WTC11 (cell line): Measurements from ENCODE around the gene CCL22. TPM values are rescaled to one million over a fixed set of nuclear protein-coding genes. Genes with fewer than 3 reads are reported as not detected.

Source experiments
- ATAC-seq: fragments of 200-7000 bp; cut with Tn5 transposase; 2 replicates; pipeline ENCODE4 v1.10.0; 2021; ENCODE audit warnings: mild to moderate bottlenecking, moderate library complexity
- CTCF ChIA-PET: fragments of 300-600 bp; sonication (Branson Sonifier 250); formaldehyde crosslinking; loops from one replicate; lab custom pipeline; 2021; ENCODE audit warnings: antibody characterized with exemption; lab: Charles Lee
- POLR2A ChIA-PET: fragments of 350-600 bp; sonication (Branson Sonifier 250); formaldehyde crosslinking; loops from one replicate; lab custom pipeline; 2021; ENCODE audit warnings: antibody characterized with exemption; lab: Charles Lee
- DNase-seq: peaks from one replicate; pipeline ENCODE4 v3.0.0; 2021; ENCODE audit warnings: low spot score
- H3K27ac Mint-ChIP-seq: 2 replicates; pipeline ENCODE4 v1.8.0; 2021; ENCODE audit warnings: mixed read lengths
- H3K27me3 Mint-ChIP-seq: 2 replicates; pipeline ENCODE4 v1.8.0; 2021; ENCODE audit warnings: low read depth, mild to moderate bottlenecking, moderate library complexity, mixed read lengths
- H3K36me3 Mint-ChIP-seq: 2 replicates; pipeline ENCODE4 v1.8.0; 2021; ENCODE audit warnings: mixed read lengths
- H3K4me1 Mint-ChIP-seq: 2 replicates; pipeline ENCODE4 v1.8.0; 2022; ENCODE audit warnings: mixed read lengths
- H3K4me3 Mint-ChIP-seq: 2 replicates; pipeline ENCODE4 v1.8.0; 2021; ENCODE audit warnings: mild to moderate bottlenecking, moderate library complexity, mixed read lengths
- H3K9me3 Mint-ChIP-seq: 2 replicates; pipeline ENCODE4 v1.8.0; 2021; ENCODE audit warnings: mixed read lengths
- ATF1 ChIP-seq: sonication (generic); formaldehyde crosslinking; IDR thresholded peaks from 2 replicates; pipeline ENCODE4 v1.8.1; 2023; ENCODE audit warnings: mild to moderate bottlenecking, moderate library complexity, missing genetic modification reagents
- ATF3 ChIP-seq: sonication (generic); formaldehyde crosslinking; conservative IDR thresholded peaks from 2 replicates; pipeline ENCODE4 v1.8.1; 2022; ENCODE audit warnings: mild to moderate bottlenecking, missing genetic modification reagents
- CBFB ChIP-seq: sonication (generic); formaldehyde crosslinking; IDR thresholded peaks from 2 replicates; pipeline ENCODE4 v1.8.1; 2022; ENCODE audit warnings: mild to moderate bottlenecking, low read depth, missing genetic modification reagents
- ESRRA ChIP-seq: sonication (generic); formaldehyde crosslinking; IDR thresholded peaks from 2 replicates; pipeline ENCODE4 v1.8.1; 2022; ENCODE audit warnings: mild to moderate bottlenecking, missing genetic modification reagents, borderline replicate concordance
- ETV6 ChIP-seq: sonication (generic); formaldehyde crosslinking; IDR thresholded peaks from 2 replicates; pipeline ENCODE4 v1.8.1; 2022; ENCODE audit warnings: mild to moderate bottlenecking, missing genetic modification reagents
- FOXJ3 ChIP-seq: sonication (generic); formaldehyde crosslinking; IDR thresholded peaks from 2 replicates; pipeline ENCODE4 v1.9.0; 2021; ENCODE audit warnings: missing genetic modification reagents, mild to moderate bottlenecking, borderline replicate concordance
- FOXP1 ChIP-seq: sonication (generic); formaldehyde crosslinking; IDR thresholded peaks from 2 replicates; pipeline ENCODE4 v1.8.0; 2022; ENCODE audit warnings: missing genetic modification reagents, mild to moderate bottlenecking, moderate library complexity, borderline replicate concordance
- KAT7 ChIP-seq: sonication (generic); formaldehyde crosslinking; IDR thresholded peaks from 2 replicates; pipeline ENCODE4 v1.8.1; 2023; ENCODE audit warnings: missing genetic modification reagents, mild to moderate bottlenecking, borderline replicate concordance
- MAX ChIP-seq: sonication (generic); formaldehyde crosslinking; IDR thresholded peaks from 2 replicates; pipeline ENCODE4 v1.8.0; 2022; ENCODE audit warnings: mild to moderate bottlenecking, missing genetic modification reagents
- NFATC4 ChIP-seq: fragments of 250-450 bp; sonication (Bioruptor Pico); IDR thresholded peaks from 2 replicates; pipeline ENCODE4 v1.9.0; 2021; ENCODE audit warnings: mild to moderate bottlenecking
- NFYB ChIP-seq: sonication (generic); formaldehyde crosslinking; conservative IDR thresholded peaks from 2 replicates; pipeline ENCODE4 v1.8.0; 2022; ENCODE audit warnings: low read depth, missing genetic modification reagents
- SMAD3 ChIP-seq: sonication (generic); formaldehyde crosslinking; IDR thresholded peaks from 2 replicates; pipeline ENCODE4 v1.8.0; 2022; ENCODE audit warnings: missing genetic modification reagents, mild to moderate bottlenecking, borderline replicate concordance
- ZBTB21 ChIP-seq: sonication (generic); formaldehyde crosslinking; IDR thresholded peaks from 2 replicates; pipeline ENCODE4 v1.8.1; 2023; ENCODE audit warnings: mild to moderate bottlenecking, missing genetic modification reagents, borderline replicate concordance
- total RNA-seq: library from RNA; stranded (reverse); gene quantifications from 3 replicates; pipeline ENCODE4 v1.2.3, GENCODE V29; 2021
- TF ChIP-seq, protein P1 (sequence below): fragments of 250-450 bp; sonication (Bioruptor Pico); IDR thresholded peaks from 2 replicates; pipeline ENCODE4 v1.9.0; 2021; ENCODE audit warnings: mild to moderate bottlenecking, borderline replicate concordance
- TF ChIP-seq, protein P2 (sequence below): sonication (generic); formaldehyde crosslinking; IDR thresholded peaks from 2 replicates; pipeline ENCODE4 v1.8.1; 2022; ENCODE audit warnings: mild to moderate bottlenecking, missing genetic modification reagents, moderate library complexity, borderline replicate concordance
- TF ChIP-seq, protein P3 (sequence below): sonication (generic); formaldehyde crosslinking; IDR thresholded peaks from 2 replicates; pipeline ENCODE4 v1.8.1; 2023; ENCODE audit warnings: mild to moderate bottlenecking, missing genetic modification reagents
- TF ChIP-seq, protein P4 (sequence below): sonication (generic); formaldehyde crosslinking; IDR thresholded peaks from 2 replicates; pipeline ENCODE4 v1.8.0; 2023; ENCODE audit warnings: missing genetic modification reagents, mild to moderate bottlenecking, borderline replicate concordance

Gene CCL22
- total RNA-seq, 1 experiment from 2014 or later, result 0.35 TPM

- Mint-ChIP-seq H3K9me3 (peaks cover 5% of the 10 kb centered on the region), H3K4me3 (no peak overlapping the region), H3K36me3 (no peaks in the 10 kb centered on the region), H3K27me3 (no peaks in the 10 kb centered on the region), H3K4me1 (peaks cover 3% of the 10 kb centered on the region; the same call in 1 of the 2 replicates), H3K27ac (no peak overlapping the region)
- CTCF ChIA-PET, result interaction anchor here (1.1 kb wide), 1 partner anchor 32 kb away, joined by 3 read pairs; no protein-coding TSS in a partner anchor
- DNase-seq (no peak), ATAC-seq (no peak)
- POLR2A ChIA-PET, result no interaction called here
- TF ChIP-seq, protein P1, sequence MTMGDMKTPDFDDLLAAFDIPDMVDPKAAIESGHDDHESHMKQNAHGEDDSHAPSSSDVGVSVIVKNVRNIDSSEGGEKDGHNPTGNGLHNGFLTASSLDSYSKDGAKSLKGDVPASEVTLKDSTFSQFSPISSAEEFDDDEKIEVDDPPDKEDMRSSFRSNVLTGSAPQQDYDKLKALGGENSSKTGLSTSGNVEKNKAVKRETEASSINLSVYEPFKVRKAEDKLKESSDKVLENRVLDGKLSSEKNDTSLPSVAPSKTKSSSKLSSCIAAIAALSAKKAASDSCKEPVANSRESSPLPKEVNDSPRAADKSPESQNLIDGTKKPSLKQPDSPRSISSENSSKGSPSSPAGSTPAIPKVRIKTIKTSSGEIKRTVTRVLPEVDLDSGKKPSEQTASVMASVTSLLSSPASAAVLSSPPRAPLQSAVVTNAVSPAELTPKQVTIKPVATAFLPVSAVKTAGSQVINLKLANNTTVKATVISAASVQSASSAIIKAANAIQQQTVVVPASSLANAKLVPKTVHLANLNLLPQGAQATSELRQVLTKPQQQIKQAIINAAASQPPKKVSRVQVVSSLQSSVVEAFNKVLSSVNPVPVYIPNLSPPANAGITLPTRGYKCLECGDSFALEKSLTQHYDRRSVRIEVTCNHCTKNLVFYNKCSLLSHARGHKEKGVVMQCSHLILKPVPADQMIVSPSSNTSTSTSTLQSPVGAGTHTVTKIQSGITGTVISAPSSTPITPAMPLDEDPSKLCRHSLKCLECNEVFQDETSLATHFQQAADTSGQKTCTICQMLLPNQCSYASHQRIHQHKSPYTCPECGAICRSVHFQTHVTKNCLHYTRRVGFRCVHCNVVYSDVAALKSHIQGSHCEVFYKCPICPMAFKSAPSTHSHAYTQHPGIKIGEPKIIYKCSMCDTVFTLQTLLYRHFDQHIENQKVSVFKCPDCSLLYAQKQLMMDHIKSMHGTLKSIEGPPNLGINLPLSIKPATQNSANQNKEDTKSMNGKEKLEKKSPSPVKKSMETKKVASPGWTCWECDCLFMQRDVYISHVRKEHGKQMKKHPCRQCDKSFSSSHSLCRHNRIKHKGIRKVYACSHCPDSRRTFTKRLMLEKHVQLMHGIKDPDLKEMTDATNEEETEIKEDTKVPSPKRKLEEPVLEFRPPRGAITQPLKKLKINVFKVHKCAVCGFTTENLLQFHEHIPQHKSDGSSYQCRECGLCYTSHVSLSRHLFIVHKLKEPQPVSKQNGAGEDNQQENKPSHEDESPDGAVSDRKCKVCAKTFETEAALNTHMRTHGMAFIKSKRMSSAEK (CRISPR knock-in tag), result no peak
- TF ChIP-seq NFATC4 (CRISPR knock-in tag) (no peak), ATF1 (CRISPR knock-in tag) (no peak), KAT7 (no peak), MAX (CRISPR knock-in tag) (no peak), FOXJ3 (CRISPR knock-in tag) (no peak), ZBTB21 (CRISPR knock-in tag) (no peak), CBFB (CRISPR knock-in tag) (no peak), SMAD3 (CRISPR knock-in tag) (no peak), FOXP1 (CRISPR knock-in tag) (no peak), ETV6 (CRISPR knock-in tag) (no peak), ESRRA (no peak), NFYB (CRISPR knock-in tag) (no peak), ATF3 (CRISPR knock-in tag) (no peak)
- TF ChIP-seq, protein P2, sequence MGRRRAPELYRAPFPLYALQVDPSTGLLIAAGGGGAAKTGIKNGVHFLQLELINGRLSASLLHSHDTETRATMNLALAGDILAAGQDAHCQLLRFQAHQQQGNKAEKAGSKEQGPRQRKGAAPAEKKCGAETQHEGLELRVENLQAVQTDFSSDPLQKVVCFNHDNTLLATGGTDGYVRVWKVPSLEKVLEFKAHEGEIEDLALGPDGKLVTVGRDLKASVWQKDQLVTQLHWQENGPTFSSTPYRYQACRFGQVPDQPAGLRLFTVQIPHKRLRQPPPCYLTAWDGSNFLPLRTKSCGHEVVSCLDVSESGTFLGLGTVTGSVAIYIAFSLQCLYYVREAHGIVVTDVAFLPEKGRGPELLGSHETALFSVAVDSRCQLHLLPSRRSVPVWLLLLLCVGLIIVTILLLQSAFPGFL, result no peak
- TF ChIP-seq, protein P3, sequence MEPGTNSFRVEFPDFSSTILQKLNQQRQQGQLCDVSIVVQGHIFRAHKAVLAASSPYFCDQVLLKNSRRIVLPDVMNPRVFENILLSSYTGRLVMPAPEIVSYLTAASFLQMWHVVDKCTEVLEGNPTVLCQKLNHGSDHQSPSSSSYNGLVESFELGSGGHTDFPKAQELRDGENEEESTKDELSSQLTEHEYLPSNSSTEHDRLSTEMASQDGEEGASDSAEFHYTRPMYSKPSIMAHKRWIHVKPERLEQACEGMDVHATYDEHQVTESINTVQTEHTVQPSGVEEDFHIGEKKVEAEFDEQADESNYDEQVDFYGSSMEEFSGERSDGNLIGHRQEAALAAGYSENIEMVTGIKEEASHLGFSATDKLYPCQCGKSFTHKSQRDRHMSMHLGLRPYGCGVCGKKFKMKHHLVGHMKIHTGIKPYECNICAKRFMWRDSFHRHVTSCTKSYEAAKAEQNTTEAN (CRISPR knock-in tag), result no peak
- TF ChIP-seq, protein P4, sequence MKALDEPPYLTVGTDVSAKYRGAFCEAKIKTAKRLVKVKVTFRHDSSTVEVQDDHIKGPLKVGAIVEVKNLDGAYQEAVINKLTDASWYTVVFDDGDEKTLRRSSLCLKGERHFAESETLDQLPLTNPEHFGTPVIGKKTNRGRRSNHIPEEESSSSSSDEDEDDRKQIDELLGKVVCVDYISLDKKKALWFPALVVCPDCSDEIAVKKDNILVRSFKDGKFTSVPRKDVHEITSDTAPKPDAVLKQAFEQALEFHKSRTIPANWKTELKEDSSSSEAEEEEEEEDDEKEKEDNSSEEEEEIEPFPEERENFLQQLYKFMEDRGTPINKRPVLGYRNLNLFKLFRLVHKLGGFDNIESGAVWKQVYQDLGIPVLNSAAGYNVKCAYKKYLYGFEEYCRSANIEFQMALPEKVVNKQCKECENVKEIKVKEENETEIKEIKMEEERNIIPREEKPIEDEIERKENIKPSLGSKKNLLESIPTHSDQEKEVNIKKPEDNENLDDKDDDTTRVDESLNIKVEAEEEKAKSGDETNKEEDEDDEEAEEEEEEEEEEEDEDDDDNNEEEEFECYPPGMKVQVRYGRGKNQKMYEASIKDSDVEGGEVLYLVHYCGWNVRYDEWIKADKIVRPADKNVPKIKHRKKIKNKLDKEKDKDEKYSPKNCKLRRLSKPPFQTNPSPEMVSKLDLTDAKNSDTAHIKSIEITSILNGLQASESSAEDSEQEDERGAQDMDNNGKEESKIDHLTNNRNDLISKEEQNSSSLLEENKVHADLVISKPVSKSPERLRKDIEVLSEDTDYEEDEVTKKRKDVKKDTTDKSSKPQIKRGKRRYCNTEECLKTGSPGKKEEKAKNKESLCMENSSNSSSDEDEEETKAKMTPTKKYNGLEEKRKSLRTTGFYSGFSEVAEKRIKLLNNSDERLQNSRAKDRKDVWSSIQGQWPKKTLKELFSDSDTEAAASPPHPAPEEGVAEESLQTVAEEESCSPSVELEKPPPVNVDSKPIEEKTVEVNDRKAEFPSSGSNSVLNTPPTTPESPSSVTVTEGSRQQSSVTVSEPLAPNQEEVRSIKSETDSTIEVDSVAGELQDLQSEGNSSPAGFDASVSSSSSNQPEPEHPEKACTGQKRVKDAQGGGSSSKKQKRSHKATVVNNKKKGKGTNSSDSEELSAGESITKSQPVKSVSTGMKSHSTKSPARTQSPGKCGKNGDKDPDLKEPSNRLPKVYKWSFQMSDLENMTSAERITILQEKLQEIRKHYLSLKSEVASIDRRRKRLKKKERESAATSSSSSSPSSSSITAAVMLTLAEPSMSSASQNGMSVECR (CRISPR knock-in tag), result no peak
- TF ChIP-seq, all 79 proteins: peak for 0
Observed at GRCh38 chr16:57385083-57385482, 26.5 kb downstream of the CCL22 start.
